H1 (cell line): ENCODE data around the gene ADGRB3. TPM values are rescaled to one million over a fixed set of nuclear protein-coding genes. Genes with fewer than 3 reads are reported as not detected.
A peak's percentile ranks its signal among the peaks of the same experiment; 100 is the strongest.

ENCODE experiments used
- CTCF ChIA-PET: fragments of 300-600 bp; sonication (Branson Sonifier 250); formaldehyde crosslinking; loops from one replicate; lab custom pipeline; 2021; ENCODE audit not compliant: partially characterized antibody; lab: Charles Lee
- POLR2A ChIA-PET: fragments of 300-600 bp; sonication (Branson Sonifier 250); formaldehyde crosslinking; loops from one replicate; lab custom pipeline; 2021; ENCODE audit warnings: inconsistent platforms; ENCODE audit not compliant: partially characterized antibody; lab: Charles Lee
- DNase-seq, 2 experiments: peaks; one replicate each; pipeline versions ENCODE4 v3.0.0 to v3.0.0-alpha.2; 2010 to 2022; ENCODE audit warnings: low spot score in 2 of 2, low read depth in 1 of 2, mixed read lengths in 1 of 2
- FAIRE-seq: peaks from 2 replicates; lab custom pipeline; 2011; peaks lifted over from hg19 to GRCh38; lab: Jason Lieb, UNC
- H2AFZ ChIP-seq: 2 replicates; pipeline ENCODE4 v1.8.1; 2012; ENCODE audit warnings: low read length, inconsistent platforms
- H2AK5ac ChIP-seq: 2 replicates; pipeline ENCODE4 v1.6.1; 2013; ENCODE audit warnings: low read depth, low read length
- H2BK120ac ChIP-seq: replicated peaks from 2 replicates; pipeline ENCODE3; 2013; ENCODE audit warnings: low read depth, low read length, inconsistent platforms
- H2BK12ac ChIP-seq: 2 replicates; pipeline ENCODE4 v1.6.1; 2013; ENCODE audit warnings: low read depth, low read length
- H2BK15ac ChIP-seq: 2 replicates; pipeline ENCODE4 v1.6.1; 2013; ENCODE audit warnings: low read length
- H2BK20ac ChIP-seq: 2 replicates; pipeline ENCODE4 v1.6.1; 2013; ENCODE audit warnings: low read length
- H2BK5ac ChIP-seq: 2 replicates; pipeline ENCODE4 v1.6.1; 2013; ENCODE audit warnings: low read depth, low read length
- H3K14ac ChIP-seq: 2 replicates; pipeline ENCODE4 v1.6.1; 2013; ENCODE audit warnings: inconsistent platforms; ENCODE audit not compliant: insufficient read length
- H3K18ac ChIP-seq: 2 replicates; pipeline ENCODE4 v1.6.1; 2013; ENCODE audit warnings: low read length; ENCODE audit errors: extremely low read depth
- H3K23ac ChIP-seq: 2 replicates; pipeline ENCODE4 v1.6.1; 2013; ENCODE audit warnings: inconsistent platforms; ENCODE audit not compliant: insufficient read length
- H3K23me2 ChIP-seq: 2 replicates; pipeline ENCODE4 v1.6.1; 2013; ENCODE audit warnings: low read depth, low read length
- H3K27ac ChIP-seq: 2 replicates; pipeline ENCODE4 v1.6.1; 2011; ENCODE audit warnings: low read depth, low read length, inconsistent platforms
- H3K27me3 ChIP-seq, 4 experiments: replicated peaks in 1 of 4; 1 replicate in 1 of 4; 2 replicates in 3 of 4; pipeline versions ENCODE4 v1.6.1 to v1.8.1; 2011 to 2013; ENCODE audit warnings: low read length in 3 of 4, mild to moderate bottlenecking in 3 of 4, inconsistent platforms in 2 of 4, mixed read lengths in 2 of 4, moderate library complexity in 1 of 4; ENCODE audit not compliant: control insufficient read depth in 3 of 4, insufficient read depth in 3 of 4; ENCODE audit errors: extremely low read depth in 1 of 4
- H3K36me3 ChIP-seq, 4 experiments: 2 replicates each; pipeline versions ENCODE4 v1.6.1 to v1.8.1; 2011 to 2013; ENCODE audit warnings: mild to moderate bottlenecking in 4 of 4, low read length in 3 of 4, moderate library complexity in 2 of 4, control low read depth in 1 of 4, inconsistent platforms in 1 of 4; ENCODE audit not compliant: insufficient read depth in 4 of 4, control insufficient read depth in 2 of 4
- H3K4ac ChIP-seq: replicated peaks from 2 replicates; pipeline ENCODE3; 2013; ENCODE audit warnings: low read length, low read depth, mixed read lengths, inconsistent platforms; ENCODE audit not compliant: insufficient read length
- H3K4me1 ChIP-seq, 4 experiments: replicated peaks in 1 of 4; 1 replicate in 1 of 4; 2 replicates in 3 of 4; pipeline versions ENCODE4 v1.6.1 to v1.8.1; 2011 to 2013; ENCODE audit warnings: low read length in 3 of 4, inconsistent platforms in 2 of 4, mixed read lengths in 1 of 4; ENCODE audit not compliant: insufficient read depth in 4 of 4, control insufficient read depth in 3 of 4
- H3K4me2 ChIP-seq, 2 experiments: 2 replicates each; pipeline versions ENCODE4 v1.6.1 to v1.8.1; 2011 to 2013; ENCODE audit warnings: low read depth in 2 of 2, low read length in 2 of 2, control low read depth in 1 of 2, inconsistent platforms in 1 of 2, mild to moderate bottlenecking in 1 of 2; ENCODE audit not compliant: insufficient read depth in 1 of 2
- H3K4me3 ChIP-seq, 4 experiments: fragments of 200-600, 300-600 bp in 1 of 4; sonication (generic), shearing (Covaris generic), sonication (Bioruptor Twin) in 1 of 4; 2 replicates each; pipeline versions ENCODE4 v1.5.1 to v1.8.1; 2011 to 2016; ENCODE audit warnings: low read length in 4 of 4, low read depth in 3 of 4, control low read depth in 2 of 4, inconsistent platforms in 2 of 4, mild to moderate bottlenecking in 2 of 4, mixed read lengths in 1 of 4, moderate library complexity in 1 of 4; ENCODE audit not compliant: insufficient read depth in 2 of 4; ENCODE audit errors: extremely low read depth in 1 of 4
- H3K56ac ChIP-seq: replicated peaks from 2 replicates; pipeline ENCODE3; 2013; ENCODE audit warnings: low read depth, mild to moderate bottlenecking, mixed read lengths, low read length, inconsistent platforms; ENCODE audit not compliant: insufficient read length
- H3K79me1 ChIP-seq: 2 replicates; pipeline ENCODE4 v1.6.1; 2013; ENCODE audit warnings: low read depth, low read length, control low read depth
- H3K79me2 ChIP-seq, 2 experiments: 2 replicates each; pipeline versions ENCODE4 v1.6.1 to v1.8.1; 2012 to 2013; ENCODE audit warnings: low read length in 2 of 2, mild to moderate bottlenecking in 2 of 2, inconsistent platforms in 1 of 2; ENCODE audit not compliant: insufficient read depth in 2 of 2, control insufficient read depth in 1 of 2
- H3K9ac ChIP-seq, 4 experiments: replicated peaks in 1 of 4; 1 replicate in 1 of 4; 2 replicates in 3 of 4; pipeline versions ENCODE4 v1.6.1 to v1.8.1; 2011 to 2013; ENCODE audit warnings: low read depth in 3 of 4, low read length in 3 of 4, control low read depth in 2 of 4, mild to moderate bottlenecking in 2 of 4, moderate library complexity in 2 of 4, inconsistent platforms in 1 of 4; ENCODE audit errors: extremely low read depth in 1 of 4
- H3K9me3 ChIP-seq, 2 experiments: 2 replicates each; pipeline versions ENCODE4 v1.6.1 to v1.8.1; 2012 to 2013; ENCODE audit warnings: mild to moderate bottlenecking in 2 of 2, moderate library complexity in 2 of 2, control low read depth in 1 of 2, inconsistent platforms in 1 of 2, low read depth in 1 of 2, low read length in 1 of 2, mixed read lengths in 1 of 2; ENCODE audit not compliant: insufficient read depth in 2 of 2
- H4K20me1 ChIP-seq, 2 experiments: replicated peaks in 1 of 2; 2 replicates each; pipeline versions ENCODE3 to v1.8.1; 2011 to 2013; ENCODE audit warnings: inconsistent platforms in 2 of 2, low read length in 2 of 2, mild to moderate bottlenecking in 1 of 2; ENCODE audit not compliant: insufficient read depth in 2 of 2, control insufficient read depth in 1 of 2
- H4K5ac ChIP-seq: 2 replicates; pipeline ENCODE4 v1.6.1; 2013; ENCODE audit warnings: low read length, low read depth, mixed read lengths, inconsistent platforms; ENCODE audit not compliant: insufficient read length
- H4K8ac ChIP-seq: 2 replicates; pipeline ENCODE4 v1.8.0; 2013; ENCODE audit warnings: mild to moderate bottlenecking, moderate library complexity, low read length, inconsistent platforms; ENCODE audit not compliant: insufficient read depth; ENCODE audit errors: extremely low read depth
- H4K91ac ChIP-seq: replicated peaks from 2 replicates; pipeline ENCODE3; 2013; ENCODE audit warnings: low read length, mixed read lengths, inconsistent platforms; ENCODE audit not compliant: insufficient read length
- GABPA ChIP-seq: IDR thresholded peaks from 2 replicates; pipeline ENCODE4 v1.6.1; 2011; ENCODE audit warnings: mild to moderate bottlenecking, low read length, moderate library complexity, borderline replicate concordance; ENCODE audit not compliant: insufficient read depth
- JUND ChIP-seq: IDR thresholded peaks from 2 replicates; pipeline ENCODE4 v1.6.1; 2011; ENCODE audit warnings: mild to moderate bottlenecking, improper control_type of control experiment, low read length
- KDM4A ChIP-seq: IDR thresholded peaks from one replicate; pipeline ENCODE4 v1.7.1; 2012; ENCODE audit warnings: low read depth, mild to moderate bottlenecking, moderate library complexity, low read length, inconsistent platforms; ENCODE audit not compliant: severe bottlenecking
- RAD21 ChIP-seq, 2 experiments: IDR thresholded peaks in 1 of 2; conservative IDR thresholded peaks in 1 of 2; 2 replicates each; pipeline ENCODE4 v1.6.1; 2011; ENCODE audit warnings: low read depth in 2 of 2, low read length in 2 of 2, improper control_type of control experiment in 1 of 2, inconsistent platforms in 1 of 2, mild to moderate bottlenecking in 1 of 2, moderate library complexity in 1 of 2
- SP1 ChIP-seq: IDR thresholded peaks from 2 replicates; pipeline ENCODE4 v1.6.1; 2011; ENCODE audit warnings: low read depth, low read length
- TAF1 ChIP-seq: IDR thresholded peaks from 2 replicates; pipeline ENCODE4 v1.6.1; 2011; ENCODE audit warnings: mild to moderate bottlenecking, low read depth, low read length
- YY1 ChIP-seq: IDR thresholded peaks from 2 replicates; pipeline ENCODE4 v1.6.1; 2011; ENCODE audit warnings: low read depth, mild to moderate bottlenecking, low read length
- WGBS, 2 experiments: shearing (Covaris generic) in 1 of 2; methylation state at CpG; one replicate each; pipeline versions ENCODE4 v1.1.6 to v1.1.7; 2013 to 2015; ENCODE audit warnings: low lambda C conversion rate in 2 of 2, mixed read lengths in 2 of 2, inconsistent platforms in 1 of 2, low coverage in 1 of 2, missing lambda C conversion rate in 1 of 2; ENCODE audit not compliant: insufficient replicate concordance in 2 of 2, insufficient coverage in 1 of 2, insufficient read length in 1 of 2; ENCODE audit errors: extremely low coverage in 1 of 2, missing lambda C conversion rate in 1 of 2; 5-methylcytosine and 5-hydroxymethylcytosine counted together
- polyA plus RNA-seq, 7 experiments: library from polyadenylated mRNA; depleted of rRNA in 3 of 7; stranded (reverse) in 5 of 7; unstranded in 2 of 7; fragments of >200 nt in 5 of 7; fragments of 200-250 nt in 2 of 7; gene quantifications; 1 replicate in 5 of 7; 2 replicates in 1 of 7; 4 replicates in 1 of 7; pipeline versions ENCODE4 v1.2.1 to v1.2.3, GENCODE V29; 2011 to 2013; ENCODE audit warnings: missing spikeins in 2 of 7, mixed read lengths in 2 of 7
- total RNA-seq: library from RNA; stranded (reverse); fragmentation: NEBNext Ultra II Directional; extraction: Animal tissue kit (Norgen Biotek cat#: 25700); gene quantifications from 2 replicates; pipeline ENCODE4 v1.2.1, GENCODE V29; 2021
- TF ChIP-seq, protein P1 (sequence below), 3 experiments: IDR thresholded peaks; 1 replicate in 2 of 3; 2 replicates in 1 of 3; pipeline versions ENCODE4 v1.5.1 to v1.6.1; 2011; ENCODE audit warnings: low read length in 3 of 3, mild to moderate bottlenecking in 3 of 3, inconsistent platforms in 2 of 3, low read depth in 1 of 3, moderate library complexity in 1 of 3; ENCODE audit not compliant: insufficient read depth in 1 of 3; ENCODE audit errors: control extremely low read depth in 1 of 3
- TF ChIP-seq, protein P2 (sequence below): IDR thresholded peaks from 2 replicates; pipeline ENCODE4 v1.6.1; 2011; ENCODE audit warnings: low read length, improper control_type of control experiment

The ADGRB3 gene
- total and polyA plus RNA-seq, 2 of the 8 experiments (the other 6 are each of a cell fraction or from before 2014, with no cell fraction given), result 0.35 to 1.2 TPM

DNA sequence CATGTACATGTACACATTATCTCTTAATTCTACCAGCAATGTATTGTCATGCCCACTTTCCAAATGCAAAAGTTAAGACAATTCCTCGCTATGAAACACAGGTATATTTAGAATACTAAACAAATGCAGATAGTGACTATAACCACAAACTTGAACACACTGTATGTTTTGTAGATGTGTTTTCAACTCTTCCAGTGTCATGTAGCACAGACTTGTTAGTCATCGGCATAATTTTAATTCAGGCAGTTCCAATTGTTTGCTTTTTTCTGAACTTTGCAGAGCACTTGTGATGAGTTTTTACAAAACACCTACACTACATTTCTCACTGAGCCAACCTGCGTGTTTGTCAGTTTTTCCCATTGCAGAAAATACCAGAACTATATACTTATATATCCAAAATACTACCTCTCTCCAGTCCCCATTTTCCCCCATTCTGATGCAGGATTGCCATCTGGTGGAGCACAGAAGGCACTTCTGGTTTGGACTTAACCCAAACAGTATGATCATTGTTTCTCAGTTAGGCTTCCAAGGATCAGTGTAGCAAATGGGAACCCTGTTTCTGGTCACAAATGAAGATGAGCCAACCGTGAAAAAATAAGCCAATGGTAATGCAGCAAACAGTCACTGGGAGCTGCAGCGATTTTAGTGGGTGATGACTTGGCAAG is 143.4 kb downstream of the ADGRB3 start:
- Histone ChIP-seq H3K36me3 (no peaks in the 10 kb centered on the region), H3K14ac (no peak overlapping the region), H2AFZ (no peak overlapping the region), H4K8ac (no peak overlapping the region), H4K5ac (no peak overlapping the region), H3K4me1 (no peaks in the 10 kb centered on the region), H3K4ac (no peak overlapping the region), H3K4me2 (no peak overlapping the region), H2BK20ac (no peak overlapping the region), H3K27me3 (no peaks in the 10 kb centered on the region), H2BK5ac (no peak overlapping the region), H4K20me1 (no peaks in the 10 kb centered on the region), H3K27ac (no peak overlapping the region), H3K18ac (no peak overlapping the region), H3K23ac (no peak overlapping the region), H3K23me2 (no peaks in the 10 kb centered on the region), H2BK12ac (no peak overlapping the region), H3K9me3 (no peaks in the 10 kb centered on the region), H3K79me2 (no peaks in the 10 kb centered on the region), H3K9ac (no peak overlapping the region), H2BK15ac (no peak overlapping the region), H2BK120ac (no peak overlapping the region), H4K91ac (no peak overlapping the region), H2AK5ac (no peak overlapping the region), H3K4me3 (no peak overlapping the region), H3K79me1 (no peaks in the 10 kb centered on the region), H3K56ac (no peak overlapping the region)
- POLR2A ChIA-PET, result no interaction called here
- CTCF ChIA-PET, result interaction anchor here (0.6 to 6.6 kb wide), 17 partner anchors 11 to 1257 kb away, joined by 3 to 119 read pairs (median 4); partner anchors contain the start of gene ADGRB3
- FAIRE-seq (peak; percentile 77), DNase-seq (peak; percentile 7 to 50)
- 58% methylated on average over 5 of the region's 5 CpGs; no CpG with 5 or more reads in 1 of the 2 experiments for WGBS, 2 experiments
- TF ChIP-seq YY1 (no peak), RAD21 (IDR thresholded peaks at IDR 0.05 in 1 of 2, conservative IDR thresholded peaks at IDR 0.05 in 1 of 2; ENCODE audit: low read depth in 2 of 2, low read length in 2 of 2) (peak; percentile 94 to 96), GABPA (no peak), KDM4A (no peak), SP1 (no peak), JUND (no peak), TAF1 (no peak)
- TF ChIP-seq, protein P1, sequence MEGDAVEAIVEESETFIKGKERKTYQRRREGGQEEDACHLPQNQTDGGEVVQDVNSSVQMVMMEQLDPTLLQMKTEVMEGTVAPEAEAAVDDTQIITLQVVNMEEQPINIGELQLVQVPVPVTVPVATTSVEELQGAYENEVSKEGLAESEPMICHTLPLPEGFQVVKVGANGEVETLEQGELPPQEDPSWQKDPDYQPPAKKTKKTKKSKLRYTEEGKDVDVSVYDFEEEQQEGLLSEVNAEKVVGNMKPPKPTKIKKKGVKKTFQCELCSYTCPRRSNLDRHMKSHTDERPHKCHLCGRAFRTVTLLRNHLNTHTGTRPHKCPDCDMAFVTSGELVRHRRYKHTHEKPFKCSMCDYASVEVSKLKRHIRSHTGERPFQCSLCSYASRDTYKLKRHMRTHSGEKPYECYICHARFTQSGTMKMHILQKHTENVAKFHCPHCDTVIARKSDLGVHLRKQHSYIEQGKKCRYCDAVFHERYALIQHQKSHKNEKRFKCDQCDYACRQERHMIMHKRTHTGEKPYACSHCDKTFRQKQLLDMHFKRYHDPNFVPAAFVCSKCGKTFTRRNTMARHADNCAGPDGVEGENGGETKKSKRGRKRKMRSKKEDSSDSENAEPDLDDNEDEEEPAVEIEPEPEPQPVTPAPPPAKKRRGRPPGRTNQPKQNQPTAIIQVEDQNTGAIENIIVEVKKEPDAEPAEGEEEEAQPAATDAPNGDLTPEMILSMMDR (IDR thresholded peaks at IDR 0.05; ENCODE audit: control extremely low read depth in 1 of 3, insufficient read depth in 1 of 3, low read depth in 1 of 3, low read length in 3 of 3), result peak; percentile 35 to 86 (median 86)
- TF ChIP-seq, protein P2, sequence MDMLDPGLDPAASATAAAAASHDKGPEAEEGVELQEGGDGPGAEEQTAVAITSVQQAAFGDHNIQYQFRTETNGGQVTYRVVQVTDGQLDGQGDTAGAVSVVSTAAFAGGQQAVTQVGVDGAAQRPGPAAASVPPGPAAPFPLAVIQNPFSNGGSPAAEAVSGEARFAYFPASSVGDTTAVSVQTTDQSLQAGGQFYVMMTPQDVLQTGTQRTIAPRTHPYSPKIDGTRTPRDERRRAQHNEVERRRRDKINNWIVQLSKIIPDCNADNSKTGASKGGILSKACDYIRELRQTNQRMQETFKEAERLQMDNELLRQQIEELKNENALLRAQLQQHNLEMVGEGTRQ, result no peak
